Activated CD8-positive, alpha-beta T cell treated with anti-CD3 and anti-CD28 coated beads for 36 hours (primary cell): Measurements from ENCODE around the gene RHBDD3. TPM values are rescaled to one million over a fixed set of nuclear protein-coding genes. Genes with fewer than 3 reads are reported as not detected.

Experiments
- ATAC-seq: fragments of 200-7000 bp; cut with Tn5 transposase; one replicate; pipeline ENCODE4 v1.10.0; 2021; ENCODE audit warnings: mild to moderate bottlenecking, moderate library complexity
- CTCF ChIA-PET: fragments of 350-600 bp; sonication (Branson Sonifier 250); formaldehyde crosslinking; loops from one replicate; lab custom pipeline; 2021; ENCODE audit warnings: antibody characterized with exemption; lab: Charles Lee
- POLR2A ChIA-PET: fragments of 350-600 bp; sonication (Branson Sonifier 250); formaldehyde crosslinking; loops from one replicate; lab custom pipeline; 2021; ENCODE audit warnings: antibody characterized with exemption; lab: Charles Lee
- DNase-seq: peaks from one replicate; pipeline ENCODE4 v3.0.0-alpha.2; 2020
- H3K27ac Mint-ChIP-seq: one replicate; pipeline ENCODE4 v1.8.0; 2021; ENCODE audit warnings: mild to moderate bottlenecking, mixed read lengths
- H3K27me3 Mint-ChIP-seq: one replicate; pipeline ENCODE4 v1.8.0; 2021; ENCODE audit warnings: mixed read lengths
- H3K36me3 Mint-ChIP-seq: one replicate; pipeline ENCODE4 v1.8.0; 2021; ENCODE audit warnings: low read depth, mixed read lengths
- H3K4me1 Mint-ChIP-seq: one replicate; pipeline ENCODE4 v1.8.0; 2021; ENCODE audit warnings: low read depth, mixed read lengths
- H3K4me3 Mint-ChIP-seq: one replicate; pipeline ENCODE4 v1.8.0; 2021; ENCODE audit warnings: mild to moderate bottlenecking, moderate library complexity, mixed read lengths
- H3K9me3 Mint-ChIP-seq: one replicate; pipeline ENCODE4 v1.8.0; 2021; ENCODE audit warnings: mixed read lengths
- CTCF ChIP-seq: fragments of 200-600 bp; IDR thresholded peaks from one replicate; pipeline ENCODE4 v1.8.0; 2022; ENCODE audit warnings: antibody characterized with exemption, mild to moderate bottlenecking
- intact Hi-C: fragments of 100-400 bp; cut with micrococcal nuclease; formaldehyde crosslinking; loops from one replicate; pipeline ENCODE4 v1.10.0; 2022
- total RNA-seq, 2 experiments: library from RNA; stranded (reverse); gene quantifications; one replicate each; pipeline ENCODE4 v1.2.3, GENCODE V29; 2021

The RHBDD3 gene
- total RNA-seq, 2 experiments from 2014 or later = 24.5 to 25.4 TPM

- Mint-ChIP-seq H3K36me3 (no peaks in the 10 kb centered on the region), H3K27me3 (no peaks in the 10 kb centered on the region), H3K27ac (no peak overlapping the region), H3K4me1 (no peaks in the 10 kb centered on the region), H3K9me3 (no peaks in the 10 kb centered on the region), H3K4me3 (no peak overlapping the region)
- DNase-seq = no peak
- TF ChIP-seq CTCF = no peak
- POLR2A ChIA-PET = no interaction called here
- CTCF ChIA-PET = interaction anchor here (0.6 kb wide), 1 partner anchor 962 kb away, joined by 3 read pairs; no protein-coding TSS in a partner anchor
- intact Hi-C loops = no loop called here
- ATAC-seq = no peak
These were observed 35.5 kb downstream of the RHBDD3 start for GRCh38 chr22:29231971-29232959.

- ATAC-seq (no peak), DNase-seq (no peak)
- no peak for TF ChIP-seq CTCF
- Mint-ChIP-seq H3K27me3 (no peaks in the 10 kb centered on the region), H3K36me3 (no peaks in the 10 kb centered on the region), H3K4me1 (no peaks in the 10 kb centered on the region), H3K27ac (no peak overlapping the region), H3K4me3 (no peak overlapping the region), H3K9me3 (no peaks in the 10 kb centered on the region)
- ChIA-PET POLR2A (no interaction called here), CTCF (interaction anchor here (0.6 to 2.5 kb wide), 3 partner anchors 14 to 961 kb away, joined by 3 to 14 read pairs (median 3); no protein-coding TSS in a partner anchor)
- intact Hi-C loops = no loop called here
These were observed 36.6 kb downstream of the RHBDD3 start for GRCh38 chr22:29230972-29231875.

GRCh38 chr22:29226351-29226981 is 41.3 kb downstream of the RHBDD3 start:
- DNase-seq = no peak
- H3K27ac Mint-ChIP-seq = no peak overlapping the region
- intact Hi-C loops = no loop called here
- H3K36me3 Mint-ChIP-seq = no peaks in the 10 kb centered on the region
- ATAC-seq = no peak
- CTCF ChIA-PET = no interaction called here
- no peaks in the 10 kb centered on the region for H3K27me3 Mint-ChIP-seq
- H3K4me1 Mint-ChIP-seq = no peaks in the 10 kb centered on the region
- H3K9me3 Mint-ChIP-seq = no peaks in the 10 kb centered on the region
- no peak overlapping the region for H3K4me3 Mint-ChIP-seq
- POLR2A ChIA-PET = no interaction called here
- TF ChIP-seq CTCF = no peak

- Mint-ChIP-seq H3K4me1 (no peaks in the 10 kb centered on the region), H3K27ac (no peak overlapping the region)
These were observed 42.2 kb downstream of the RHBDD3 start for GRCh38 chr22:29225422-29226090.

More at GRCh38 chr22:29225422-29226090, 42.2 kb downstream of the RHBDD3 start:
- CTCF ChIA-PET = no interaction called here
- POLR2A ChIA-PET = no interaction called here
- intact Hi-C loops = no loop called here
- no peak for DNase-seq
- no peaks in the 10 kb centered on the region for H3K27me3 Mint-ChIP-seq
- H3K9me3 Mint-ChIP-seq = no peaks in the 10 kb centered on the region
- TF ChIP-seq CTCF = no peak
- no peak overlapping the region for H3K4me3 Mint-ChIP-seq
- no peaks in the 10 kb centered on the region for H3K36me3 Mint-ChIP-seq
- ATAC-seq = no peak
